ENCODE results near the gene DCAF7. TPM values are rescaled to one million over a fixed set of nuclear protein-coding genes. Genes with fewer than 3 reads are reported as not detected.

DCAF7 gene
- polyA plus RNA-seq, 2 donors: 9.1 to 16.0 TPM

DNA sequence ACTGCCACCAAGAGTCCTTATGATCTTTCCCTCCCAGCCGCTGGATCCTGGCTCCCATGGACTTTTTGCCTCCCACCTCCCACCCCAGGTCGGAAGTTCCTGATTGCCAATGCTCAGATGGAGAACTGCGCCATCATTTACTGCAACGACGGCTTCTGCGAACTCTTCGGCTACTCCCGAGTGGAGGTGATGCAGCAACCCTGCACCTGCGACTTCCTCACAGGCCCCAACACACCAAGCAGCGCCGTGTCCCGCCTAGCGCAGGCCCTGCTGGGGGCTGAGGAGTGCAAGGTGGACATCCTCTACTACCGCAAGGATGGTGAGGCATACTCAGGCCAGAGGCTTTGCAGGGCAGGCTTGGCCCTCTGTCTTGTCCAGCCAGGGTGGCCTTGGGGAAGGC lies 26.2 kb upstream of the DCAF7 start:
- H3K36me3 ChIP-seq (ENCODE audit: control insufficient read depth in 2 of 2, insufficient read depth in 2 of 2, low read length in 1 of 2): no peaks in the 10 kb centered on the region
- no peak overlapping the region for H3K4me3 ChIP-seq (ENCODE audit: low read depth in 1 of 2, low read length in 2 of 2)
- 90 to 92% methylated on average over 14 of the region's 14 CpGs for WGBS, 2 donors
- H3K4me1 ChIP-seq (ENCODE audit: control insufficient read depth in 2 of 2, insufficient read depth in 2 of 2, low read length in 1 of 2): no peaks in the 10 kb centered on the region
- no peaks in the 10 kb centered on the region for H3K27me3 ChIP-seq (ENCODE audit: control insufficient read depth in 1 of 2, insufficient read depth in 2 of 2, low read length in 2 of 2)
- H3K27ac ChIP-seq (ENCODE audit: low read depth in 2 of 2, low read length in 1 of 2): no peak overlapping the region
- H3K9me3 ChIP-seq (ENCODE audit: control insufficient read depth in 2 of 2, insufficient read depth in 1 of 2, low read depth in 1 of 2, low read length in 1 of 2): no peaks in the 10 kb centered on the region

DNA sequence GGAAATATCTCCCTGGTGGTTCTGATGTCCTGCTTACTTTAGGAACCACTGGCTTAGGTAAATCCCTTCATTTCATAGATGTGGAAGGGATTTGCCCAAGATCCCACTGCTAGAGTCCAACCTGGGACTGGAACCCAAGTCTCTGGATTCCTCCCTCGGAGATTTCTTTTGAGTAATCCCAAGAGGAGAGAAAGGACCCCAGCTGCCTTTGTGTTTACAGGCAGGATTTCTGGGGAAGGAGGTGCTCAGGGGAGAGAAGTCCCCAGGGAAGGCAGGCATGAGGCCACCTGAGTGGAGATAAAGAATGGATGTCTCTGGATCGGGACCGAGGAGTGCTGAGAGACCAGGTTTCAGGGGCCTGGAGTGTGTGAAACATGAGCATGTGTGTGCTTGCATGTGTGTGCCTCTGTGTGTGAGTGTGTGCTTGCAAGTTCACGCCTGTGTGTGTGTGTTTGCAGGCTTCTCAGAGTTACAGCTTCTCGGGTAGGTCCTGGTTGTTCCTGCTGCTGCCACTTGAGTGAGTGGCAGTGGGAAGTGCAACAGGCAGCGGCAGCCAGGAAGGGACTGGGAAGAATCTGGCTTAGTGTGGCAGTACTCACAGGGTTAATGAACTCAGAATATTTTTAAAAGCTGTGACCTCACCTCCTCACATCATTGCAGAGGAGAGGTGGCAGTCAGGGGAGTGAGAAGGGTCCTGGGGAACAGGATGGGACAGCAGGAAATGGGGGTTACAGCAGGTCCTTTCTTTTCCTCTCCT lies 24.9 kb upstream of the DCAF7 start:
- no peaks in the 10 kb centered on the region for H3K36me3 ChIP-seq (ENCODE audit: control insufficient read depth in 2 of 2, insufficient read depth in 2 of 2, low read length in 1 of 2)
- H3K4me1 ChIP-seq (ENCODE audit: control insufficient read depth in 2 of 2, insufficient read depth in 2 of 2, low read length in 1 of 2): no peaks in the 10 kb centered on the region
- H3K27me3 ChIP-seq (ENCODE audit: control insufficient read depth in 1 of 2, insufficient read depth in 2 of 2, low read length in 2 of 2): no peaks in the 10 kb centered on the region
- WGBS, 2 donors: 55 to 57% methylated on average over 6 of the region's 6 CpGs
- no peaks in the 10 kb centered on the region for H3K9me3 ChIP-seq (ENCODE audit: control insufficient read depth in 2 of 2, insufficient read depth in 1 of 2, low read depth in 1 of 2, low read length in 1 of 2)
- no peak overlapping the region for H3K27ac ChIP-seq (ENCODE audit: low read depth in 2 of 2, low read length in 1 of 2)
- H3K4me3 ChIP-seq (ENCODE audit: low read depth in 1 of 2, low read length in 2 of 2): no peak overlapping the region

DNA sequence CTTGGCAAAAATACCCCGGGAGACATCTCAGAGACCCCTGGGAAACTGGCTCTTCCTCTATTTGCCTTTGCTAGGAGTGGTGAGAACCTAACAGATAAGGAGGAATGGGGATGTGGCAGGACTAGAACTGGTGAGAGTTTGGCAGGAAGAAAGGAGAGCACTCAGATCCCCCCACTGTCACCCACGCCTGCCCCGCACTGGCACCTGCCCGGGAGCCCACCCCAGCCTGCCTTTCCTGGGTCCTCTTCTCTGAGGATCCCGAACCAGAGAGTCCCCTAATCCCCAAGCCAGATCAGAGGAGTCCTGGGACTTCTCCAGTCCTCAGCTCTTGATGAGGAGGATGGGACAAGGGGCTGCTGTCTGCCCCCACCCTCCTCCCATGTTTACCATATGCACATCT lies 23.4 kb upstream of the DCAF7 start:
- Histone ChIP-seq H3K9me3 (ENCODE audit: control insufficient read depth in 2 of 2, insufficient read depth in 1 of 2, low read depth in 1 of 2, low read length in 1 of 2) (no peaks in the 10 kb centered on the region), H3K36me3 (ENCODE audit: control insufficient read depth in 2 of 2, insufficient read depth in 2 of 2, low read length in 1 of 2) (no peaks in the 10 kb centered on the region), H3K27me3 (ENCODE audit: control insufficient read depth in 1 of 2, insufficient read depth in 2 of 2, low read length in 2 of 2) (no peaks in the 10 kb centered on the region), H3K4me1 (ENCODE audit: control insufficient read depth in 2 of 2, insufficient read depth in 2 of 2, low read length in 1 of 2) (no peaks in the 10 kb centered on the region), H3K27ac (ENCODE audit: low read depth in 2 of 2, low read length in 1 of 2) (no peak overlapping the region), H3K4me3 (ENCODE audit: low read depth in 1 of 2, low read length in 2 of 2) (no peak overlapping the region)
- WGBS, 2 donors: 68 to 74% methylated on average over 5 of the region's 5 CpGs

DNA sequence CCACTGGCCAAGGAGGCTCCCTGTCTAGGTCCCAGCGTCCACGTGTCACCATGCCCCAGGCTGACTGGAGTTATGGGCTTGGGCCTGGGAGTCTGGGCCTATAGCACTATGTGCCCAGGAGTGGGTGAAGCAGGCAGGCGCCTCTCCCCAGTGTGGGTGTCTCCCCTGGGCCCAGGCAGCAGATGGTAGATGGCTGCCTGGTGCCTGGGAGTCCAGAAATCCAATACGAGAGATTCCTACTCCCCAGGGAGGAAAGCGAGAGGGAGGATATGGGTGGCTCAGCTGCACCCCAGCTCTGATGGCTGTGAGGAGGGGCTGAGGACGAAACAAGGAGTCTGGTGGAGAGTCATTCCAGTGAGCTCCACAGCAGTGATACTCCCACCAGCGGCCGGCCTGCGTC lies 22.1 kb upstream of the DCAF7 start:
- Histone ChIP-seq H3K36me3 (ENCODE audit: control insufficient read depth in 2 of 2, insufficient read depth in 2 of 2, low read length in 1 of 2) (no peaks in the 10 kb centered on the region), H3K27me3 (ENCODE audit: control insufficient read depth in 1 of 2, insufficient read depth in 2 of 2, low read length in 2 of 2) (no peaks in the 10 kb centered on the region), H3K9me3 (ENCODE audit: control insufficient read depth in 2 of 2, insufficient read depth in 1 of 2, low read depth in 1 of 2, low read length in 1 of 2) (no peaks in the 10 kb centered on the region), H3K27ac (ENCODE audit: low read depth in 2 of 2, low read length in 1 of 2) (no peak overlapping the region), H3K4me1 (ENCODE audit: control insufficient read depth in 2 of 2, insufficient read depth in 2 of 2, low read length in 1 of 2) (no peaks in the 10 kb centered on the region), H3K4me3 (ENCODE audit: low read depth in 1 of 2, low read length in 2 of 2) (no peak overlapping the region)
- WGBS, 2 donors: 82 to 87% methylated on average over 9 of the region's 9 CpGs

DNA sequence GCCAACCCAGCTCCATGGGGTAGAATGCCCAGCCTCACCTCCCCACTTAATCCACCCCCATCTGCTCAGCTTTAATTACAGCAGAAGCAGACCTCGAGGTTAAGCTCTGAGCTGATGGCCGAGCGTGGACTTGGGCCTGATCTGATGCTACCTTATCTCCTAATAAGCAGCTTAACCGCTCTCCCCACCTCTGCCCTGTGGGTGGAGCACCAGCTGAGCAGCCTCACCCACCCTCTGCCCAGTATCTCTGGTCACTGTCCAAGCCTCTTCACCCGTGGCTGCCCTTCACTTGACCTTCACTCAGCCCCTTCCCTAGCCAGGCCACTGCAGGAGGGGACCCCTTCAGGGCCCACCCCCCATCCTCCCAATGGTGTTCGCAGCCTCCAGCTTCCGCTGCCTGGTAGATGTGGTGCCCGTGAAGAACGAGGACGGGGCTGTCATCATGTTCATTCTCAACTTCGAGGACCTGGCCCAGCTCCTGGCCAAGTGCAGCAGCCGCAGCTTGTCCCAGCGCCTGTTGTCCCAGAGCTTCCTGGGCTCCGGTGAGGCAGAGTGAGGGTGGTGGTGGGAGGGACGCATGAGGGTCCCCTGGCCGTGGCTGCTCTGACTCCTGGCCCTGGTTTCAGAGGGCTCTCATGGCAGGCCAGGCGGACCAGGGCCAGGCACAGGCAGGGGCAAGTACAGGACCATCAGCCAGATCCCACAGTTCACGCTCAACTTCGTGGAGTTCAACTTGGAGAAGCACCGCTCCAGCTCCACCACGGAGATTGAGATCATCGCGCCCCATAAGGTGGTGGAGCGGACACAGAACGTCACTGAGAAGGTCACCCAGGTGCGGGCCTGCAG lies 20.3 kb upstream of the DCAF7 start:
- Histone ChIP-seq H3K27ac (ENCODE audit: low read depth in 2 of 2, low read length in 1 of 2) (no peak overlapping the region), H3K27me3 (ENCODE audit: control insufficient read depth in 1 of 2, insufficient read depth in 2 of 2, low read length in 2 of 2) (no peaks in the 10 kb centered on the region), H3K9me3 (ENCODE audit: control insufficient read depth in 2 of 2, insufficient read depth in 1 of 2, low read depth in 1 of 2, low read length in 1 of 2) (no peaks in the 10 kb centered on the region), H3K36me3 (ENCODE audit: control insufficient read depth in 2 of 2, insufficient read depth in 2 of 2, low read length in 1 of 2) (no peaks in the 10 kb centered on the region), H3K4me1 (ENCODE audit: control insufficient read depth in 2 of 2, insufficient read depth in 2 of 2, low read length in 1 of 2) (no peaks in the 10 kb centered on the region), H3K4me3 (ENCODE audit: low read depth in 1 of 2, low read length in 2 of 2) (no peak overlapping the region)
- 82% methylated on average over 26 of the region's 26 CpGs for WGBS, 2 donors

DNA sequence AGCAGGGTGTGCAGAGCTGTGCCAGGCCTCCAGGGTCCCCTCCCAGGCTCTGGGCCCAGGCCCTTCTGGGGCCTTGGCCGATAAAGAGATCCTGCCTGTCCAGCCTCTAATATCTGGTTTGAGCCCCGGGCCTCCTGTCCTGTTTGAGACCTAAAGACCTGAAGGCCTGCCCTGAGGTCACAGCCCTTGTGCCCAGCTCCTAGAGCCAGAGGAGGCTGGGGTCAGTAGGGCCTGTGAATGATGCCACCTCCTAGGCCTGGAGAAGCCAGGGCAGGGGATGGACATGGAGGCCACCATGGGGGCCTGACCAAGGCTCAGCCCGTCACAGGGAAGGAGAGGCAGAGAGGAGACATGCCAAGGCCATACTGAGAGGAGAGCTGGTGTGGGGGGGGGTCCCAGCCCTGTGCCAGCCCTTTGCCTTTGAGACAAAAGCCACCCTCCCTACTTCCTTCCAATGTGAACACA lies 19.7 kb upstream of the DCAF7 start:
- no peaks in the 10 kb centered on the region for H3K27me3 ChIP-seq (ENCODE audit: control insufficient read depth in 1 of 2, insufficient read depth in 2 of 2, low read length in 2 of 2)
- 77 to 89% methylated on average over 3 of the region's 3 CpGs for WGBS, 2 donors
- no peaks in the 10 kb centered on the region for H3K4me1 ChIP-seq (ENCODE audit: control insufficient read depth in 2 of 2, insufficient read depth in 2 of 2, low read length in 1 of 2)
- no peak overlapping the region for H3K4me3 ChIP-seq (ENCODE audit: low read depth in 1 of 2, low read length in 2 of 2)
- H3K36me3 ChIP-seq (ENCODE audit: control insufficient read depth in 2 of 2, insufficient read depth in 2 of 2, low read length in 1 of 2): no peaks in the 10 kb centered on the region
- H3K9me3 ChIP-seq (ENCODE audit: control insufficient read depth in 2 of 2, insufficient read depth in 1 of 2, low read depth in 1 of 2, low read length in 1 of 2): peaks cover 0 to under 1% of the 10 kb centered on the region in 2 donors
- H3K27ac ChIP-seq (ENCODE audit: low read depth in 2 of 2, low read length in 1 of 2): no peak overlapping the region

DNA sequence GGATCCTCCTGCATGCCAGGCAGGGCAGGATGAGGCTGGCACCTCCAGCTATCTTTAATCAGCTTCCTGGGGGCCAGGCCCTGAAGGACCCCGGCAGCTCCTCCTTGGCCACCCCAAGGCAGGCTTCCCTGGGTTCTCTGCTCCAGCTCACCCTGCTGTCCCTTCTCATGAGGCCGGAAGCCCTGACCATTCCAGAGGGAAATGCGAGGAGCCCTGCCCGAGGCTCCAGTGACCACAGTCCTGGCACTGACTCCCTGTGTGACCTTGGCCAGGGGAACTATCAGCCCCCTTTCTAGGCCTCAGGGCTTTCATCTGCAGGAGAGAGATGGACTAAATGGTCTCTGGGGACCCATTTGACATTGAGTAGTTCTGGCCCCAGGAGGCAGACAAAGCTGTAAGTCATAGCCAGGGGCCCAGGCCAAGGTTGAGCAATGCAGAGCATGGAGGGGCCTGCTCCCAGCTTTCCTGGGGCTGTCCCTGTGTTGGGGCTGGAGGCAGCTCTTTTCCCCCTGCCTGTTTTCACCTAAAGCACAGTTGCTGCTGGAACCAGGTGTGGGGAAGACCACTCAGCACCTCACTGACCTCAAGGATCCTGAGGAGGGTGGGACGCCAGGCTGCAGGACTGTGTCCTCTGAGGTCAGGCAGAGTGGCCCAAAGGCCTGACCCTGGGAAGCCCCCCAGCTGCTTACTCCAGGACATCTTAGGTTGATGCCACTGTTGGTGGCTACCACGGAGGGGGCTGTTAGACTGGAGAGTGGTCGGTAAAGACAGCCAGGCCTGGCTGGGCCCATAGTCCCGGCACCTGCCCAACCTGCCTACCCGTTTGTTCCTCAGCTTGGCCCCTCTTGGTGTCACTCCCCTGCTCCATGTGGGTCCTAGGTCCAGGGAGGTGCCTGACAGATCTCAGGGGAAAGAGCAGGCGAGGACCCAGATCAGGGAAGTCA lies 19.0 kb upstream of the DCAF7 start:
- peaks cover 0 to 3% of the 10 kb centered on the region in 2 donors for H3K9me3 ChIP-seq (ENCODE audit: control insufficient read depth in 2 of 2, insufficient read depth in 1 of 2, low read depth in 1 of 2, low read length in 1 of 2)
- H3K4me1 ChIP-seq (ENCODE audit: control insufficient read depth in 2 of 2, insufficient read depth in 2 of 2, low read length in 1 of 2): no peaks in the 10 kb centered on the region
- no peak overlapping the region for H3K4me3 ChIP-seq (ENCODE audit: low read depth in 1 of 2, low read length in 2 of 2)
- no peaks in the 10 kb centered on the region for H3K27me3 ChIP-seq (ENCODE audit: control insufficient read depth in 1 of 2, insufficient read depth in 2 of 2, low read length in 2 of 2)
- WGBS, 2 donors: 87 to 88% methylated on average over 10 of the region's 10 CpGs
- no peak overlapping the region for H3K27ac ChIP-seq (ENCODE audit: low read depth in 2 of 2, low read length in 1 of 2)
- no peaks in the 10 kb centered on the region for H3K36me3 ChIP-seq (ENCODE audit: control insufficient read depth in 2 of 2, insufficient read depth in 2 of 2, low read length in 1 of 2)

DNA sequence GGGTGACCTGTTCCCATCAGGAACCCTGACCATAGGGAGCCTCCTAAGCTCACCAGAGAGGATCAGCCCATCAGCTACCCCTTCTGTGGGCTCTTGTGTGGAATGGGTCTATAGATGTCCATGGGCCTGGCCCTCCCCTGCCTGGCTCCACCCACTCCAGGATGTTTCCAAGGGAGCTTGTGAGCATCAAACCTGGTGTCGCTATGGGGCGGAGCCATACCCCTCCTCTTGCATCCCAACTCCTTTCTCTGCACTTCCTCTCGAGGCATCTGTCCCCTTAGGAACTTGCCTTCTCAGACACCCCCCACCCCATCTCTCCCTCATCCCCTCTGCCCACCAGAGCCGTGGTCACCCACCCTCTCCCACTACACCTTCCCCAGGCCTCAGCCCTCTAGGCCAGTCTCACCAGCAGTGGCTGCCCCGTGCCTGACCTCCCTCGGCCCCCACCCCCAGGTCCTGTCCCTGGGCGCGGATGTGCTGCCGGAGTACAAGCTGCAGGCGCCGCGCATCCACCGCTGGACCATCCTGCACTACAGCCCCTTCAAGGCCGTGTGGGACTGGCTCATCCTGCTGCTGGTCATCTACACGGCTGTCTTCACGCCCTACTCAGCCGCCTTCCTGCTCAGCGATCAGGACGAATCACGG lies 16.7 kb upstream of the DCAF7 start:
- Histone ChIP-seq H3K36me3 (ENCODE audit: control insufficient read depth in 2 of 2, insufficient read depth in 2 of 2, low read length in 1 of 2) (no peaks in the 10 kb centered on the region), H3K27me3 (ENCODE audit: control insufficient read depth in 1 of 2, insufficient read depth in 2 of 2, low read length in 2 of 2) (no peaks in the 10 kb centered on the region), H3K4me1 (ENCODE audit: control insufficient read depth in 2 of 2, insufficient read depth in 2 of 2, low read length in 1 of 2) (peaks cover 4 to 9% of the 10 kb centered on the region in 2 donors), H3K4me3 (ENCODE audit: low read depth in 1 of 2, low read length in 2 of 2) (no peak overlapping the region), H3K27ac (ENCODE audit: low read depth in 2 of 2, low read length in 1 of 2) (no peak overlapping the region), H3K9me3 (ENCODE audit: control insufficient read depth in 2 of 2, insufficient read depth in 1 of 2, low read depth in 1 of 2, low read length in 1 of 2) (peaks cover 0 to 3% of the 10 kb centered on the region in 2 donors)
- 86 to 89% methylated on average over 20 of the region's 20 CpGs for WGBS, 2 donors

Measured in esophagus (tissue), 2 donors.